Esophagus squamous epithelium (tissue), 5 donors: ENCODE data around the gene PLEKHA7. TPM values are rescaled to one million over a fixed set of nuclear protein-coding genes. Genes with fewer than 3 reads are reported as not detected.

ENCODE experiments used
- DNase-seq: peaks from one replicate; lab custom pipeline; 2025; lab: John Stamatoyannopoulos, UW
- H3K27ac ChIP-seq, 4 donors: fragments of 200-600 bp; sonication (generic); one replicate each; pipeline ENCODE4 v1.5.1; 2016 to 2019; ENCODE audit warnings: mild to moderate bottlenecking in 1 of 4
- H3K27me3 ChIP-seq, 4 donors: fragments of 200-600 bp; sonication (generic); 1 replicate in 3 of 4; 2 replicates in 1 of 4; pipeline versions ENCODE4 v1.5.1 to v1.6.0; 2017 to 2021; ENCODE audit warnings: antibody characterized with exemption in 1 of 4
- H3K36me3 ChIP-seq, 3 donors: fragments of 200-600 bp; sonication (generic); one replicate each; pipeline ENCODE4 v1.5.1; 2016 to 2019
- H3K4me1 ChIP-seq, 3 donors: fragments of 200-600 bp; sonication (generic); one replicate each; pipeline ENCODE4 v1.5.1; 2017 to 2019
- H3K4me3 ChIP-seq, 4 donors: fragments of 200-600 bp; sonication (generic); 1 replicate in 3 of 4; 2 replicates in 1 of 4; pipeline ENCODE4 v1.5.1; 2016 to 2019; ENCODE audit warnings: mild to moderate bottlenecking in 2 of 4, moderate library complexity in 1 of 4
- H3K9me3 ChIP-seq, 3 donors: fragments of 200-600 bp; sonication (generic); one replicate each; pipeline ENCODE4 v1.5.1; 2016 to 2019
- CTCF ChIP-seq, 6 experiments: fragments of 450-650 bp in 4 of 6; fragments of 200-600 bp in 2 of 6; sonication (generic) in 2 of 6; IDR thresholded peaks; one replicate each; pipeline ENCODE4 v1.5.1; 2016 to 2019; ENCODE audit warnings: antibody characterized with exemption in 6 of 6, mild to moderate bottlenecking in 4 of 6, moderate library complexity in 4 of 6
- POLR2A ChIP-seq, 4 donors: fragments of 450-650 bp; IDR thresholded peaks; one replicate each; pipeline ENCODE4 v1.6.1; 2017; ENCODE audit warnings: antibody characterized with exemption in 4 of 4, mild to moderate bottlenecking in 4 of 4, moderate library complexity in 3 of 4
- WGBS, 2 donors: methylation state at CpG; one replicate each; pipeline ENCODE4 v1.1.5; 2018; 5-methylcytosine and 5-hydroxymethylcytosine counted together
- intact Hi-C: fragments of 100-400 bp; cut with DNase I; formaldehyde crosslinking; loops from one replicate; pipeline ENCODE4 v1.15.0; 2022
- total RNA-seq, 4 donors: library from RNA; depleted of rRNA; stranded (reverse); fragments of >200 nt; gene quantifications; one replicate each; pipeline ENCODE4 v1.1.0, GENCODE V29; 2016
- donor health status: DM: yes; HTN: yes; CAD: no.

PLEKHA7 gene
- total RNA-seq, 4 donors from 2014 or later: 49.8 to 129 (median 59.3) TPM

GRCh38 chr11:16744128-16744725, 270.0 kb downstream of the PLEKHA7 start:
- Histone ChIP-seq H3K4me3 (no peak overlapping the region), H3K4me1 (peaks cover 12 to 64% (median 22%) of the 10 kb centered on the region in 3 donors), H3K27ac (no peak overlapping the region), H3K9me3 (no peaks in the 10 kb centered on the region), H3K36me3 (peaks cover 0 to 48% (median 9%) of the 10 kb centered on the region in 3 donors), H3K27me3 (no peaks in the 10 kb centered on the region)
- whole genome bisulfite sequencing, 2 donors: 84 to 90% methylated on average over 5 of the region's 5 CpGs
- no peak for DNase-seq
- TF ChIP-seq POLR2A (IDR thresholded peaks at IDR 0.05) (no peak), CTCF (IDR thresholded peaks at IDR 0.05) (no peak)
- intact Hi-C loops: no loop called here

GRCh38 chr11:16743478-16743877, 270.7 kb downstream of the PLEKHA7 start:
- H3K27ac ChIP-seq: no peak overlapping the region
- 74 to 84% methylated on average over 4 of the region's 4 CpGs for WGBS, 2 donors
- H3K4me3 ChIP-seq: no peak overlapping the region
- H3K36me3 ChIP-seq: peaks cover 0 to 41% (median 9%) of the 10 kb centered on the region in 3 donors
- no peak for DNase-seq
- peaks cover 12 to 64% (median 22%) of the 10 kb centered on the region in 3 donors for H3K4me1 ChIP-seq
- H3K9me3 ChIP-seq: no peaks in the 10 kb centered on the region
- intact Hi-C loops: no loop called here
- H3K27me3 ChIP-seq: no peaks in the 10 kb centered on the region
- TF ChIP-seq CTCF (IDR thresholded peaks at IDR 0.05): no peak
- TF ChIP-seq POLR2A (IDR thresholded peaks at IDR 0.05): no peak

GRCh38 chr11:16741473-16741872, 272.7 kb downstream of the PLEKHA7 start:
- no peaks in the 10 kb centered on the region for H3K27me3 ChIP-seq
- intact Hi-C loops: no loop called here
- H3K9me3 ChIP-seq: no peaks in the 10 kb centered on the region
- 50 to 66% methylated on average over 3 to 4 of the region's 4 CpGs for WGBS, 2 donors
- H3K36me3 ChIP-seq: peaks cover 0 to 21% (median 0%) of the 10 kb centered on the region in 3 donors
- H3K4me1 ChIP-seq: peaks cover 12 to 71% (median 27%) of the 10 kb centered on the region in 3 donors
- no peak for TF ChIP-seq CTCF (IDR thresholded peaks at IDR 0.05)
- no peak for TF ChIP-seq POLR2A (IDR thresholded peaks at IDR 0.05)
- no peak overlapping the region for H3K27ac ChIP-seq
- DNase-seq: no peak
- H3K4me3 ChIP-seq: peak overlapping the region in 1 of 4 donors; percentile 21

GRCh38 chr11:16738947-16739815, 275.0 kb downstream of the PLEKHA7 start:
- intact Hi-C loops: no loop called here
- Histone ChIP-seq H3K9me3 (no peaks in the 10 kb centered on the region), H3K27me3 (no peaks in the 10 kb centered on the region), H3K4me3 (peak overlapping the region; percentile 69 to 96 (median 81)), H3K4me1 (peaks cover 12 to 54% (median 27%) of the 10 kb centered on the region in 3 donors), H3K36me3 (no peaks in the 10 kb centered on the region), H3K27ac (peak overlapping the region; percentile 94 to 99 (median 96))
- 2 to 3% methylated on average over 32 of the region's 32 CpGs for WGBS, 2 donors
- DNase-seq: no peak
- no peak for TF ChIP-seq POLR2A (IDR thresholded peaks at IDR 0.05)
- no peak for TF ChIP-seq CTCF (IDR thresholded peaks at IDR 0.05)
